OCI-LY7 (cell line): ENCODE results near the gene MIER2.

Experiments
- EZH2phosphoT487 ChIP-seq: fragments of 200-600 bp; sonication (generic); IDR thresholded peaks from 2 replicates; pipeline ENCODE4 v1.6.1; 2018; ENCODE audit warnings: low read depth, borderline replicate concordance, mild to moderate bottlenecking, mixed run types, antibody characterized with exemption, low read length, moderate library complexity, mixed read lengths
- TF ChIP-seq, protein P1 (sequence below): fragments of 200-600 bp; sonication (generic); conservative IDR thresholded peaks from 2 replicates; pipeline ENCODE4 v1.5.1; 2014; ENCODE audit warnings: mild to moderate bottlenecking, antibody characterized with exemption, low read length, moderate library complexity, mixed read lengths

DNA sequence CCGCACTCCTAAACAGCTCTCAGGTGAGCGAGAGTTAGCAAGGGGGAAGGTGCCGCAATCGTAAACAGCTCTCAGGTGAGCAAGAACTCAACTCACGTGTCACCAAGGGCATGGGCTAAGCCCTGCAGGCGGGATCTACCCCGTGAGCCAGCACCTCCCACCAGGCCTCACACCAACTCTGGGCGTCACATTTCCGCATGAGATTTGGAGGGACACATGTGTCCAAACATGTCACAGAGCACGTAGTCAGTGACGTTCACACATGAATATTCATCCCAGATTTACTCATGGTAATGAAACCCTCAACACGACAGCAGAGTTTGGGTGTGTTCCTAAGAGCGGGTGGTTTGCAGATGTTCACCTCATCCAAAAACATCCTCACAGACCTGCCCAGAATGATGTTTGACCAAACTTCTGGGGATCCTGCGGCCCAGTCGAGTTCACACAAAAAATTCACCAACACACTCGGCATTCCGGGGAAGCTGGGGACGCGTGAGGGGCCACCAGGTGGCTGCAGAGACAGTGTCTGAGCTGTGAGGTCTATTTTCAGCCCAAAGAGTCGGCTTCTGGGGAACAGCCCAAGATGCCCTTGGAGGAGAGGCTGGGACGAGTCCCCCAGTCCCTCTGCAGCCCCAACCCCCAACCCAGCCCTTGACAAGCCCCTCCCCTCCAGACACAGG, 44.8 kb upstream of the MIER2 start:
- TF ChIP-seq, protein P1, sequence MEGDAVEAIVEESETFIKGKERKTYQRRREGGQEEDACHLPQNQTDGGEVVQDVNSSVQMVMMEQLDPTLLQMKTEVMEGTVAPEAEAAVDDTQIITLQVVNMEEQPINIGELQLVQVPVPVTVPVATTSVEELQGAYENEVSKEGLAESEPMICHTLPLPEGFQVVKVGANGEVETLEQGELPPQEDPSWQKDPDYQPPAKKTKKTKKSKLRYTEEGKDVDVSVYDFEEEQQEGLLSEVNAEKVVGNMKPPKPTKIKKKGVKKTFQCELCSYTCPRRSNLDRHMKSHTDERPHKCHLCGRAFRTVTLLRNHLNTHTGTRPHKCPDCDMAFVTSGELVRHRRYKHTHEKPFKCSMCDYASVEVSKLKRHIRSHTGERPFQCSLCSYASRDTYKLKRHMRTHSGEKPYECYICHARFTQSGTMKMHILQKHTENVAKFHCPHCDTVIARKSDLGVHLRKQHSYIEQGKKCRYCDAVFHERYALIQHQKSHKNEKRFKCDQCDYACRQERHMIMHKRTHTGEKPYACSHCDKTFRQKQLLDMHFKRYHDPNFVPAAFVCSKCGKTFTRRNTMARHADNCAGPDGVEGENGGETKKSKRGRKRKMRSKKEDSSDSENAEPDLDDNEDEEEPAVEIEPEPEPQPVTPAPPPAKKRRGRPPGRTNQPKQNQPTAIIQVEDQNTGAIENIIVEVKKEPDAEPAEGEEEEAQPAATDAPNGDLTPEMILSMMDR: no peak
- no peak for TF ChIP-seq EZH2phosphoT487
